Activated T-helper 2 cell treated with anti-CD3 and anti-CD28 coated beads, Interferon-gamma antibody, Interleukin-2, Interleukin-4, amounts not matched to agents 10 μg/mL and 5 μg/mL and 100 μg/mL, durations not matched to agents 14 hours and 24 hours and 36 hours (primary cell): ENCODE results near the gene C4orf50. TPM values are rescaled to one million over a fixed set of nuclear protein-coding genes. Genes with fewer than 3 reads are reported as not detected.

Experiments
- DNase-seq: peaks from one replicate; pipeline ENCODE4 v3.0.0; 2021; ENCODE audit warnings: low spot score
- H3K27ac Mint-ChIP-seq: one replicate; pipeline ENCODE4 v1.8.0; 2021; ENCODE audit warnings: mixed read lengths
- H3K27me3 Mint-ChIP-seq: one replicate; pipeline ENCODE4 v1.8.0; 2021; ENCODE audit warnings: low read depth, mixed read lengths
- H3K36me3 Mint-ChIP-seq: one replicate; pipeline ENCODE4 v1.8.0; 2021; ENCODE audit warnings: low read depth, mixed read lengths
- H3K4me1 Mint-ChIP-seq: one replicate; pipeline ENCODE4 v1.8.0; 2021; ENCODE audit warnings: low read depth, mixed read lengths
- H3K4me3 Mint-ChIP-seq: one replicate; pipeline ENCODE4 v1.8.0; 2021; ENCODE audit warnings: low read depth, mild to moderate bottlenecking, moderate library complexity, mixed read lengths
- H3K9me3 Mint-ChIP-seq: one replicate; pipeline ENCODE4 v1.8.0; 2021; ENCODE audit warnings: mixed read lengths
- intact Hi-C: fragments of 100-400 bp; cut with micrococcal nuclease; formaldehyde crosslinking; loops from one replicate; pipeline ENCODE4 v1.15.1; 2023
- total RNA-seq: library from RNA; stranded (reverse); gene quantifications from 2 replicates; pipeline ENCODE4 v1.2.3, GENCODE V29; 2022

Gene C4orf50
- total RNA-seq, 1 donor from 2014 or later = 0.18 TPM

- H3K4me3 Mint-ChIP-seq = no peak overlapping the region
- intact Hi-C loops = no loop called here
- no peaks in the 10 kb centered on the region for H3K36me3 Mint-ChIP-seq
- no peaks in the 10 kb centered on the region for H3K9me3 Mint-ChIP-seq
- H3K4me1 Mint-ChIP-seq = no peaks in the 10 kb centered on the region
- DNase-seq = no peak
- H3K27ac Mint-ChIP-seq = no peak overlapping the region
- H3K27me3 Mint-ChIP-seq = peaks cover 17% of the 10 kb centered on the region
Measured at GRCh38 chr4:5899396-5899795, 118.8 kb downstream of the C4orf50 start.

DNA sequence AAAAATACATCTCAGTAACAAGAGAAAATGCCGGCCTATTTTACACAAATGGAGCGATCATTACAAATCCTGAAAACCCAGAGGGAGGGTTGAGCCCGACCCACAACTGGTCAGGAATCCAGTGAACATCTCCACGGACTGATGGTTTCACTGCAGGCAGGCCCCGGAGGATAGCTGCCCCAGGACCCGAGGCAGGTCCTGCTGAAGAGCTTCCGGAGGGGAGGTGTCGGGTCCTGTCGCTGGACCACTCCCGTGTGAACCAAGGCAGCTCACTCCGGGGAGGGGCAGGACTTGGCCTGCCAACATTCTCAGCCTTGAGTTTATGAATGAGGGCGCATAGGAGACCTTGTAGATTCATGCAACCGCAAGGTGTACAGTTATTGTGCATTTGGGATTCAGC lies 120.6 kb downstream of the C4orf50 start:
- H3K9me3 Mint-ChIP-seq = no peaks in the 10 kb centered on the region
- no peaks in the 10 kb centered on the region for H3K36me3 Mint-ChIP-seq
- no peaks in the 10 kb centered on the region for H3K4me1 Mint-ChIP-seq
- intact Hi-C loops = no loop called here
- DNase-seq = no peak
- H3K27ac Mint-ChIP-seq = no peak overlapping the region
- peaks cover 27% of the 10 kb centered on the region for H3K27me3 Mint-ChIP-seq
- H3K4me3 Mint-ChIP-seq = no peak overlapping the region

- Mint-ChIP-seq H3K36me3 (no peaks in the 10 kb centered on the region), H3K4me1 (no peaks in the 10 kb centered on the region), H3K9me3 (no peaks in the 10 kb centered on the region), H3K4me3 (no peak overlapping the region), H3K27ac (no peak overlapping the region), H3K27me3 (peaks cover 41% of the 10 kb centered on the region)
- intact Hi-C loops = no loop called here
- DNase-seq = no peak
Measured at GRCh38 chr4:5895287-5895686, 122.9 kb downstream of the C4orf50 start.

DNA sequence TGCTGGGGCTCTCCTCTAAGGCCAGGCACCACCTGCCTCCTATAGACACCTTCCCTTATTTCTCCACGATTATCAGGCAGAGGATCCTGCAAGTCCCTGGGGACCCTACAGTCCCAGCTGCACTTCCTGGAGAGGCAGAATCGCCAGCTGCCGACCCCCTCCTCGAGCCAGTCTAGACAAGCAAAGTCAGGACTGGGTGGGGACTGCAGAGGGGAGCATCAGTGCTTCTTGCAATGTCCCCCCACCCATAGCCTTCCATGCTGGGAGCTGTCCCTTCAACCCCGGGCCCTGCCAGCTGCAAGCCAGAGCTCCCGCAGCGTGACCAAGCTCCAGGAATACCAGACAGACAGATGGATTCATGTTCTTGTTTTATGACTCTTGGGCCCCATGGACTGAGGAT lies 124.0 kb downstream of the C4orf50 start:
- Mint-ChIP-seq H3K4me3 (no peak overlapping the region), H3K9me3 (no peaks in the 10 kb centered on the region), H3K36me3 (no peaks in the 10 kb centered on the region), H3K4me1 (no peaks in the 10 kb centered on the region), H3K27me3 (peaks cover 50% of the 10 kb centered on the region), H3K27ac (no peak overlapping the region)
- no peak for DNase-seq
- intact Hi-C loops = loop anchor here (5.0 kb wide), 1 partner anchor 1022 kb away; no protein-coding TSS in a partner anchor

- Mint-ChIP-seq H3K4me1 (peaks cover 1% of the 10 kb centered on the region), H3K9me3 (no peaks in the 10 kb centered on the region), H3K27ac (no peak overlapping the region), H3K36me3 (no peaks in the 10 kb centered on the region), H3K4me3 (no peak overlapping the region), H3K27me3 (peaks cover 55% of the 10 kb centered on the region)
- DNase-seq = no peak
- intact Hi-C loops = loop anchor here (5.0 kb wide), 1 partner anchor 1021 kb away; no protein-coding TSS in a partner anchor
Measured at GRCh38 chr4:5893591-5893990, 124.6 kb downstream of the C4orf50 start.

GRCh38 chr4:5893004-5893580 lies 125.1 kb downstream of the C4orf50 start, which contains the start of gene CRMP1:
Gene CRMP1, minus strand, starts transcription at chr4:5893086. Its CDS starts 117 bp downstream, at chr4:5892969.
- no peak within 1 kb of the TSS for H3K4me3 Mint-ChIP-seq
- H3K4me1 Mint-ChIP-seq = peaks cover 1% of the 10 kb centered on the region
- DNase-seq = no peak
- peaks cover 55% of the 10 kb centered on the region for H3K27me3 Mint-ChIP-seq
- intact Hi-C loops = loop anchor here (5.0 kb wide), 1 partner anchor 1021 kb away; no protein-coding TSS in a partner anchor
- H3K36me3 Mint-ChIP-seq = no peaks in the 10 kb centered on the region
- no peak within 1 kb of the TSS for H3K27ac Mint-ChIP-seq
- no peaks in the 10 kb centered on the region for H3K9me3 Mint-ChIP-seq

DNA sequence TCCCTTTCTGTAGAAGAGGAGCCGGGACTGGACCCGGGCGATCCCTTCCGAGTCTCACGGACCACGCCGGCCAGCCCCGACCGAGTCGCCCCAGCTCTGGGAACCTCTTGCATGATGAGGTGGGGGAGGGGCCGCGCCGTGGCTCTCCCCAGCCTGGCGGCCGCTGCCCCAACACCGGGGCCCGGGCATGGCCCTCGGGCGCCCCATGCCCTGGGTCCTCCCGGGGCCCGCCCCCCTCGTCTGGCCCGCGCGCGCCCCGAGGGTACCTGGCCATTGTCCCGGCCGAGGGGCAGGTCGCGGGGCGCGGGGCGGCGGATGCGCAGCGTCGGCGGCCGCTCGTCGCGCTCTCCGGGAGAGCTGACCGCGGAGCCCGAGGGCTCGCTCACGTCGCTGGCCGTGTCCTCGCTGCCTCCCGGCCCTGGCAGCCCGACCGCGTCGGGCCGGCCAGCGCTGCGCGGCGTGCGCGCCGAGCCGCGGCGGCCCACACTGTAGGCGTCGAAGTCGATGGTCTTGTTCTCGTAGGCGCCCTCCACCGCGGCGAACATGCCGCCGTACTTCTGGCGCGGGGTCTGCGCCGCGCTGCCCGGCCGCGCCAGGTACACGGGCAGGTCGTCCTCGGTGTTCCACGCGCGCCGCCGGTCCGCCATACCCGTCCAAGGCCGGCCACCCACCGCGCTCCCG lies 125.8 kb downstream of the C4orf50 start:
- Mint-ChIP-seq H3K36me3 (no peaks in the 10 kb centered on the region), H3K9me3 (no peaks in the 10 kb centered on the region), H3K27ac (no peak overlapping the region), H3K4me1 (peaks cover 1% of the 10 kb centered on the region), H3K4me3 (no peak overlapping the region), H3K27me3 (peaks cover 56% of the 10 kb centered on the region)
- no peak for DNase-seq
- intact Hi-C loops = loop anchor here (5.0 kb wide), 1 partner anchor 1020 kb away; no protein-coding TSS in a partner anchor

- Mint-ChIP-seq H3K27ac (no peak overlapping the region), H3K27me3 (peaks cover 61% of the 10 kb centered on the region), H3K4me3 (no peak overlapping the region), H3K9me3 (no peaks in the 10 kb centered on the region), H3K4me1 (peaks cover 1% of the 10 kb centered on the region), H3K36me3 (no peaks in the 10 kb centered on the region)
- intact Hi-C loops = loop anchor here (5.0 kb wide), 1 partner anchor 1019 kb away; no protein-coding TSS in a partner anchor
- DNase-seq = no peak
Measured at GRCh38 chr4:5891563-5892322, 126.5 kb downstream of the C4orf50 start.

DNA sequence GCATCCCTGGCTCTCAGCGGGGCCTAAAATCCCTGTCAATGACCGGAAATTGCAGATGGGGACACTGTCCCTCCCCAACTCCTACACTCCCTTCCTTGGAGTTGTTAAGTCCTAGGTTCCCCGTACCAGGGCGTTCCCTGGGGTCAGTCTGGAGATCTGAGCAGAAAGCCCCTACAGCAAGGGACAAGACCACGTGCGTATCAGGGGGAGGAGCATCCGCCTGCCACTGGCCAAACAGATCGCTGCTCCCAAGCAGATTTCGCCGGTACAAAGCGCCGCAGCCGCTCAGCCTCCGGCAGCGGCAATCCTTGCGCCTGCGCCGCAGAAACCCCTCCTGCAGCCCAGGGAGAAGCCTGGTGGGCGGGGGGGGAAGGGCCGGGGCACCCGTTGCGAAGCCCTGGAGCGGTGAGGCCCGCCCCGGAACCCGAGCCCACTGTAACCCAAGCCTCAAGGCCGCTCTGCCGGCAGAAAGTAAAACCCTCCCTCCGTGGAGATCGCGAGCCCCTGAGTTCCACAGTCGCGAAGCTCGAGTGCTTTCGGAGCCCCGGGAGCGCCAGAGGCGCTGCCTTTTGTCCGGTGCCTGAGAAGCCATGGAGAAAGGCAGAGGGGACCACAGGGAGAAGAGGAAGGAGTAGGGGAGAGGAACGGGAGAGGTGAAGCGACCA lies 128.0 kb downstream of the C4orf50 start:
- Mint-ChIP-seq H3K4me1 (peaks cover 1% of the 10 kb centered on the region), H3K36me3 (no peaks in the 10 kb centered on the region), H3K9me3 (no peaks in the 10 kb centered on the region), H3K4me3 (no peak overlapping the region), H3K27me3 (peaks cover 65% of the 10 kb centered on the region), H3K27ac (no peak overlapping the region)
- intact Hi-C loops = loop anchor here (5.0 kb wide), 1 partner anchor 1018 kb away; no protein-coding TSS in a partner anchor
- DNase-seq = no peak

DNA sequence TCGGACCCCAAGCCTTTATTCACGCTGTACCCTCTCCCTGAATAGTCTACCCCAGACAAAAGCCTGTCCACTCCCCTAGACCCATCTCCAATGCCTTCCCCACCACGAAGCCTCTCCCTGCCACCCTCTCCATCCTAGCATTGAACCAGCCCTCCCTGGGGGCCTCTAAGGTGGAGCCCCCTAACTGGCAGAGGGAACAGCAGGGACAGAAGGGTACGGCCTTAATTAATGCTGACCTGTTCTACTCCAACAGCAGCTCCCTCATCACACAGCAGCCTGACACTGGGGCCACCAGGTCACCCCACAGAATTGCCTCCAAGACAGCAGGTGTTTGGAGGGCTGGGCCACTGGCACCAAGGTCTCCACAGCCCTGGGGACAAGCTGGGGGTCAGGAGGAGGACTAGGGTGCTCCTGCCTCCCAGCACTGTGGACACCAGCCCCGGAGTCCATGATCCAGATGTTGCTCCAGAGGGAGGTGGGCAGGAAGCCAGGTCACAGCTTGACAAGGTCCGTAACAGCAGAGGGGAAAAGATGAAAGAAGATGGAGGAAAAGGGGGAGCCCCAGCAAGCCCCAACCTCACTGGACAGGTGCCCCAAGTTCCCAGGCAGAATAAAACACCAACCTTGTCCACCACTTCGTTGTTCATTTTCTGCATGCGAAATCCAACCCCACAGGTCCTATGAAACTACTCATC lies 129.1 kb downstream of the C4orf50 start:
- intact Hi-C loops = loop anchor here (5.0 kb wide), 1 partner anchor 1027 kb away; no protein-coding TSS in a partner anchor
- no peaks in the 10 kb centered on the region for H3K9me3 Mint-ChIP-seq
- no peak overlapping the region for H3K4me3 Mint-ChIP-seq
- no peak overlapping the region for H3K27ac Mint-ChIP-seq
- H3K27me3 Mint-ChIP-seq = peaks cover 63% of the 10 kb centered on the region
- H3K4me1 Mint-ChIP-seq = peaks cover 1% of the 10 kb centered on the region
- H3K36me3 Mint-ChIP-seq = no peaks in the 10 kb centered on the region
- DNase-seq = no peak

GRCh38 chr4:5888222-5889001 lies 129.8 kb downstream of the C4orf50 start:
- Mint-ChIP-seq H3K4me1 (peaks cover 1% of the 10 kb centered on the region), H3K4me3 (no peak overlapping the region), H3K36me3 (no peaks in the 10 kb centered on the region), H3K27ac (no peak overlapping the region), H3K9me3 (no peaks in the 10 kb centered on the region), H3K27me3 (peaks cover 60% of the 10 kb centered on the region)
- intact Hi-C loops = loop anchor here (5.0 kb wide), 1 partner anchor 1026 kb away; no protein-coding TSS in a partner anchor
- no peak for DNase-seq
